Adipose tissue (tissue), 3 donors: ENCODE measurements around the gene SPG7. TPM values are rescaled to one million over a fixed set of nuclear protein-coding genes. Genes with fewer than 3 reads are reported as not detected.

Experiments used
- H3K27ac ChIP-seq: one replicate; pipeline ENCODE4 v1.5.1; 2013; ENCODE audit warnings: low read depth, low read length
- WGBS, 3 donors: extraction: QIAGEN DNeasy Blood & Tissue Kit; methylation state at CpG; one replicate each; pipeline ENCODE4 v1.1.7; 2013; 5-methylcytosine and 5-hydroxymethylcytosine counted together
- polyA plus RNA-seq, 3 donors: library from polyadenylated mRNA; stranded (reverse); fragments of 200-250 nt; gene quantifications; one replicate each; pipeline ENCODE4 v1.2.3, GENCODE V29; 2013
- donor health status: healthy with polysubstance abuse.
- donor health status: Bipolar disorder and iron deficiency.
- donor health status: healthy.

SPG7 gene
- polyA plus RNA-seq, 3 donors: 38.4 to 62.0 (median 61.1) TPM

GRCh38 chr16:89599451-89599858 is 91.3 kb downstream of the SPG7 start:
- no peak overlapping the region for H3K27ac ChIP-seq
- WGBS, 3 donors: 30 to 47% (median 42%) methylated on average over 8 of the region's 8 CpGs

GRCh38 chr16:89599902-89600301 is 91.7 kb downstream of the SPG7 start:
- 76 to 89% (median 87%) methylated on average over 10 of the region's 10 CpGs for WGBS, 3 donors
- no peak overlapping the region for H3K27ac ChIP-seq

- 80 to 87% (median 82%) methylated on average over 12 of the region's 12 CpGs for WGBS, 3 donors
- no peak overlapping the region for H3K27ac ChIP-seq
These were observed 92.2 kb downstream of the SPG7 start for GRCh38 chr16:89600427-89600826.

GRCh38 chr16:89600956-89601355 is 92.8 kb downstream of the SPG7 start:
- 68 to 80% (median 76%) methylated on average over 8 of the region's 8 CpGs for WGBS, 3 donors

GRCh38 chr16:89601906-89602272 is 93.7 kb downstream of the SPG7 start:
- WGBS, 3 donors: 57 to 77% (median 58%) methylated on average over 22 of the region's 22 CpGs

More at GRCh38 chr16:89600956-89601355, 92.8 kb downstream of the SPG7 start:
- no peak overlapping the region for H3K27ac ChIP-seq

GRCh38 chr16:89602273-89602951 is 94.2 kb downstream of the SPG7 start:
- H3K27ac ChIP-seq: no peak overlapping the region
- 1 to 20% (median 5%) methylated on average over 19 to 22 of the region's 22 CpGs for WGBS, 3 donors

More at GRCh38 chr16:89601906-89602272, 93.7 kb downstream of the SPG7 start:
- H3K27ac ChIP-seq: no peak overlapping the region

GRCh38 chr16:89602952-89603590 is 94.9 kb downstream of the SPG7 start:
- 56 to 71% (median 58%) methylated on average over 5 of the region's 5 CpGs for WGBS, 3 donors
- H3K27ac ChIP-seq: no peak overlapping the region

GRCh38 chr16:89604764-89605163 is 96.6 kb downstream of the SPG7 start:
- 82 to 87% (median 84%) methylated on average over 16 of the region's 16 CpGs for WGBS, 3 donors
- H3K27ac ChIP-seq: no peak overlapping the region

GRCh38 chr16:89605186-89605970 is 97.2 kb downstream of the SPG7 start:
- 88 to 93% (median 92%) methylated on average over 33 to 34 of the region's 34 CpGs for WGBS, 3 donors

GRCh38 chr16:89606006-89606405 is 97.8 kb downstream of the SPG7 start:
- H3K27ac ChIP-seq: no peak overlapping the region
- 85 to 89% (median 88%) methylated on average over 7 to 9 of the region's 9 CpGs for WGBS, 3 donors

More at GRCh38 chr16:89605186-89605970, 97.2 kb downstream of the SPG7 start:
- H3K27ac ChIP-seq: no peak overlapping the region

Other genes starting within 250 kb of the SPG7 start
- gene ANKRD11, start 17.8 kb upstream of the SPG7 start, polyA plus RNA-seq: 10 to 100 TPM; 24.9 to 53.9 (median 48.4) TPM
- 1,000 to 10,000 TPM; 5,860 to 8,120 (median 6,597) TPM for gene RPL13, start 52.3 kb downstream of the SPG7 start, polyA plus RNA-seq
- gene CPNE7, start 67.4 kb downstream of the SPG7 start, polyA plus RNA-seq: under 1 TPM in 2 of 3 donors, not detected in 1; 0.28 to 0.65 TPM
- 100 to 1,000 TPM in 1 of 3 donors, under 1 TPM in 2; 0.16 to 133 (median 0.34) TPM for gene DPEP1, start 105.2 kb downstream of the SPG7 start, polyA plus RNA-seq
- 10 to 100 TPM; 34.9 to 59.4 (median 54.2) TPM for gene CHMP1A, start 149.3 kb downstream of the SPG7 start, polyA plus RNA-seq
- 1 to 10 TPM; 2.7 to 3.1 (median 2.8) TPM for gene SPATA33, start 149.4 kb downstream of the SPG7 start, polyA plus RNA-seq
- 10 to 100 TPM; 58.4 to 66.1 (median 59.4) TPM for gene CDK10, start 178.3 kb downstream of the SPG7 start, polyA plus RNA-seq
- 10 to 100 TPM in 2 of 3 donors, 1 to 10 TPM in 1; 7.3 to 22.6 (median 11.6) TPM for gene SPATA2L, start 193.3 kb downstream of the SPG7 start, polyA plus RNA-seq
- gene VPS9D1, start 212.5 kb downstream of the SPG7 start, polyA plus RNA-seq: 10 to 100 TPM in 2 of 3 donors, 1 to 10 TPM in 1; 5.9 to 19.8 (median 17.3) TPM
- 10 to 100 TPM; 10.7 to 22.5 (median 20.1) TPM for gene ZNF276, start 213.1 kb downstream of the SPG7 start, polyA plus RNA-seq